HG03039 (cell line): Measurements from ENCODE around the gene PHYKPL.

Source experiments
- ATAC-seq: cut with Tn5 transposase; IDR thresholded peaks from one replicate; pipeline ENCODE4 v1.9.1; 2021; ENCODE audit warnings: mild to moderate bottlenecking, moderate library complexity; ENCODE audit not compliant: unreplicated experiment

Gene PHYKPL

DNA sequence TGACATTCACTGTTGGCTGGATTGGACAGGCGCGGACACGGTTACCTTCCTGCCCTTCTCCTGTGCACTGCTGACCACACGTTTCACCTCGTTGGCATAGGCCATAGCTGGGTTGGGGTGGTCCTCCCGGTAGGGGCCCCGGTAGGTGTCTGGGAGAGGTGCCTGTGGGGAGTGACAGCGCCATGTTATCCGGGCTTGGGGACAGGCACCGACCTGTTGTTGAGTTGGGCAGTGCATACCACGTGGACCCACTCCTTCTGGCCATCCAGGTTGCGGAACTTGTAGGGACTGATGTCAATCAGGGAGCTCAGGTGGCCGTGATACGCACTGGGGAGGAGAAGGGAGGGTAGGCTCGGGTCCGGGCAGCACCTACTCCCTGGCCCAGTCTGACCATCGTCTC, 8.2 kb downstream of the PHYKPL start:
- no peak for ATAC-seq

- ATAC-seq: no peak
Observed at GRCh38 chr5:178223828-178224335, 8.7 kb downstream of the PHYKPL start.

DNA sequence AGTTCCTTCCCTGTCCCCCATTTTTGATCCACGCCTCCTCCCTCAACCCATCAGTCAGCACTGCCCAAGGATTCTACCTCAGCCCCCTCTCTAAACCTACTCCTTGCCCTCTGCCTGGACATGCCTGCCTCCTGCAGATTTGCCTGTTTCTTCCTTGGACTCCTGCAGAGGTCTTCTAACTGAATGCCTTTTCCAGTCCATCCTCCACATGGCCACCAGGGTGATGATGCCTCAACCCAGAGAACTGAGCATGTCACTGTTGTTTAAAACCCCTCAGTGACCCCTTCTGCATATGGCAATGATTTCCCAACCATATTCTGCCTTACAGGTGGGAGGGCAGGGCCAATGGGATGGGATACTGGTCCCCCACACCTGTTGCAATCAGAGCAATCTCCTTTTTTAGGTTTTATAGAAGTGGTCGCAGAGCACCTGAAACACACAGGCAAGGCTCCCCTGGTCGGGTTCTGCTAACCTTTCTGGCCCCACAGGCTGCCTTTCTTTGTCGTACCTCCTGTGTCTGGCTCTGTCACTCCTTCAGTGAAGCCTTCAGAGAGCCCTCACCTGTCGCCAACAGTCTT, 9.3 kb downstream of the PHYKPL start:
- ATAC-seq: no peak

DNA sequence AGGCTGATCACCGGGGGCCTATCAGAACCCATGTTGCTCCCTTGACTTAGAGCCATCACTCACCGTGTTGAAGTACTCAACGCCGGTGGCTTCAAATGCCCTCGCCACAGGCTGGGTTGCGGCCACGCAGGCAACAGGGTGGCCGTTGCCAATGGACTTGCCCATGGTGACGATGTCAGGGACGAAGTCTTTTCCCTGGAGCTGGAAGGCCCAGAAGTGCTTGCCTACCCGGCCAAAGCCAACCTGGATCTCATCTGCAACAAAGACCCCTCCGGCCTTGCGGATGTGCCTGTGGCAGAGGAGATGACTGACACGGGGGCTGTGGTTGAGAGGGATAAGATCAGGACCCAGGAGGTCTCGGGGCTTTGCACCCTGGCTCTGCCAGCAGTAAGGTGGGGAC, 10.3 kb downstream of the PHYKPL start:
- no peak for ATAC-seq

GRCh38 chr5:178221853-178222252, 10.7 kb downstream of the PHYKPL start:
- no peak for ATAC-seq

DNA sequence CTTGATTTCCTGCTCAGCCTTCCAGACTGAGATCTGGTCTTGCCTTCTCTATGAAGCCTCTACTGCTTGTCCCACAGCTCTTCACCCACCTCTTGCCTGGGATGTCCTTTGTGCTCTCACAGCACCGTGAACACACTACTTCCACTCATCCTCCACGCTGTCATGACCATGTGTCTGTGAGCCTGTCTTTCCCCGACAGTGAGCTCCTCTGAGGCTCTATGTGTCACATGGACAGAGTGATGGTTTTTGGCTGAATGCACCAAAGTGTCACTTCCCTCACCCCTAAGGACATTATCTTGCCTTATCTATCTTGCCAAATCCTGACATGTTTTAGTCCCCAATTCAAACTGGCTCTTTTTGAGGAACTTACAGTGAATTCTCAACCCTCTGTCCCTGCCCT, 11.3 kb downstream of the PHYKPL start:
- no peak for ATAC-seq

DNA sequence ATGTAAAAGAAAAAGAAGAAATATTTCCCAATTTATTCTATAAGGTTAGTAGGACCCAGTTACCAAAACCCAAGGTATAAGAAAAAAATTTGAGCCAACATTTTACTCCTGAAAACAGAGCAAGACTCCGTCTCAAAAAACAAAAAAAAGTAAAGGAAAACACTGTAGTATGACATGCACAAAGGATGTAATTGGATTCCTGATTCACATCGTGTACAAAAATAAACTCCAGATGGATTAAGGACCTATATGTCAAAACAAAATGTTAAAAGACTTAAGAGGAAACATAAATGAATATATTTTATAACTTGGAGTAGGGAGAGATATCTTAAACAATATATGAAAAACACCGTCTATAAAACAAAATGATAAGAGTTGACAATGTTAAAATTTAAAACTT, 13.8 kb downstream of the PHYKPL start:
- no peak for ATAC-seq

DNA sequence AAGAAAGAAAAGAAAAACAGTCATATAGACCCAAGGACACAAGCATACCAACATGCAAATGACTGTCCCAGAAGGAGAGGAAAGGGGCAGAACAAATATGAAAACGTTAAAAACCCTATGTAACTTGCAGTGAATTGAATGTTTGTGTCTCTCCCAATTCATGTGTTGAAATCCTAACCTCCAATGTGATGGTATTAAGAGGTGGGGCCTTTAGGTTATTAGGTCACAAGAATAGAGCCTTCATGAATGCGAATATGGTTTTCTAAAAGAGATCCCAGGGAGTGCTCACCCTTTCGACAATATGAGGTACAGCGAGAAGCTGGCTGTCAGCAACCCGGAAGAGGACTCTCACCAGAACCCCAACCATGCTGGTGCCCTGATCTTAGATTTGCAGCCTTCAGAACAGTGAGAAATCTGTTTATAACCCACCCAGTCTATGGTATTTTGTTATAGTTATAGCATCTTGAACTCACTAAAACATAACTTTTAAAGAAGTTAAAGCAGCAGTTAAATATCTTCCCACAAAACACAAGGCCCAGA, 14.3 kb downstream of the PHYKPL start:
- no peak for ATAC-seq

DNA sequence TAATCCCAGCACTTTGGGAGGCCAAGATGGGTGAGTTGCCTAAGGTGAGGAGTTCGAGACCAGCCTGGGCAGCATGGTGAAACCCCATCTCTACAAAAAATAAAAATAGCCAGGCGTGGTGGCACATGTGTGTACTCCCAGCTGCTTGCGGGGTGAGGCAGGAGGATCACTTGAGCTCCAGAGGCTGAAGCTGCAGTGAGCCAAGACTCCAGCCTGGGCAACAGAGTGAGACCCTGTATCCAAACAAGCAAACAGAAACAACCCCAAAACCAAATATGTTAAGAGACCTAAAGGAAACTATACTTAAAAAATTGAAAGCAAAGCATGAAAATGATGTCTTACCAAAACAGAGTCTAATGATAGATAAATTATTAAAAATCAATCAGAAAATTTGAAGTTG, 15.8 kb downstream of the PHYKPL start:
- ATAC-seq: no peak

DNA sequence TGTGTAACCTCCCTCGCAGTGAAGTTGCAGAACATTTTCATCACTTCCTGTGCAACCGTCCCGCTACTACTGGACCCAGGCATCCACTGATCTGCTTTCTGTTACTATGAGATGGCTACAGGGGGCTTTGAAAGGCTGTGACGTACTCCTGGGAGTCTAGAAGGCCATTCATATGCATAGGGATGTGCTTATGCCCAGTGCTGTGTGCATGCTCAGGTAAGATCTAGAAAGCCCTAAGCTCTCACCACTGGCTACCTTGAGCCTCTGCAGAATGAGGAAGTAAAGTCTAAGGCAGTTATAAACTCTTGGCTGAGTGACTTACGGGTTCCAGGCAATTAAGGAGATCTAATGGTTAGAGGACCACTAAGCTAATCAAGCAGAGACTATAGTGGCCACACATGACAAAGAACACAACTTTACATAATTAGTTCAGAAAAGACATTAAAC, 16.5 kb downstream of the PHYKPL start:
- no peak for ATAC-seq

GRCh38 chr5:178215280-178216002, 17.2 kb downstream of the PHYKPL start:
- no peak for ATAC-seq

- ATAC-seq: no peak
Observed at GRCh38 chr5:178214160-178214803, 18.3 kb downstream of the PHYKPL start.

GRCh38 chr5:178213748-178214151, 18.9 kb downstream of the PHYKPL start:
- ATAC-seq: no peak

- ATAC-seq: no peak
Observed at GRCh38 chr5:178213003-178213461, 19.6 kb downstream of the PHYKPL start.

GRCh38 chr5:178212241-178213002, 20.2 kb downstream of the PHYKPL start:
- ATAC-seq: no peak

- no peak for ATAC-seq
Observed at GRCh38 chr5:178211095-178212048, 21.2 kb downstream of the PHYKPL start.

DNA sequence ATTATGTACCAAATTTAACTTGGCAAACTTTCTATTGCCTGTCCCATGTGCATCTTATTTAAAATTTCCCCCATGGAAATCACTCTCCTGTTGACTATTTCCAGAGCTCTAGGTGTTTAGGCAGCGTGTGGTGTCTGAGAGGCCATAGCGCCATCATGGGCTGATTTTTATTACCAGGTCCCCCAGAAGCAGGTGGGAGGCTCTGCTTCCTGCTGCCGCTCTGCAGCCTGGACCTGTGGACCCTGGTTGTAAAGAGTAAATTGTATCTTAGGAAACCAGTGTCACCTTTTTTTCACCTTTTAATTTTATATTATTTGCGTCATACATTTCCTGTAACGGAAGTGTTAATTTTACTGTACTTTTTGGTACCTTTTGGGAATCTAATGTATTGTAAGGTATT, 21.9 kb downstream of the PHYKPL start:
- ATAC-seq: no peak

- no peak for ATAC-seq
Observed at GRCh38 chr5:178210073-178210535, 22.5 kb downstream of the PHYKPL start.

DNA sequence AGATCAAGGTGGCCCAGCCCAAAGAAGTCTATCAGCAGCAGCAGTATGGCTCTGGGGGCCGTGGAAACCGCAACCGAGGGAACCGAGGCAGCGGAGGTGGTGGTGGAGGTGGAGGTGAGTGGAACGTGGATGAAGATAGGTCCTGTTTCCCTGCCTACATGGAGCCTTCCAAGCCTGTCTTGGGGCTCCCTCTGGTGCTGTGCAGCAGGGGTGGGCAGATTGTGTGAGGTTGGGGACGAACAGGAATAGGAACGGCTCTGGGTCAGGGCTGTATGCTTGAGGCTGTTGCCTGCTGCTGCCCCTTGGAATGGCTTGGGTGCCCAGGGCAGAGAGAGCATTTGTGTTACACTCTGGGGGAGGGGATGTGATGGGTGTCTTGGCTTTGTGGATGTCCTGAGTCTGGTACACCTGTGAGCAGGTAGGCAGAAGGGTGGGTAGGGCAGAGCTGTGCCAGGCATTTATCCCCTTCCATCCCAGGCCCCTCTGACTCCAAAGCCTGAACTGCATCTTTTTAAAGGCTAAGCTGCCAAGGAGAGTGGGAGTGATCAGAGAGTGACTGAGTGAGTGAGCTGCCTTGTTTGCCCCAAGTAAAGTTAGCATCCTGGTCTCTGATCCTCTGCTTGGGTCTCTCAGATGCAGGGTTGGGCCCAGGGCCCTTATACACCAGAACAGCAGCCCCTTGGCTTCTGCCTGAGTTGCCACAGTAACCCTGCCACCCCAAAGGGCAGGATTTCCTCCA, 23.1 kb downstream of the PHYKPL start:
- ATAC-seq: no peak
